ENCODE data around the gene IL32.

- TF ChIP-seq, protein P1, sequence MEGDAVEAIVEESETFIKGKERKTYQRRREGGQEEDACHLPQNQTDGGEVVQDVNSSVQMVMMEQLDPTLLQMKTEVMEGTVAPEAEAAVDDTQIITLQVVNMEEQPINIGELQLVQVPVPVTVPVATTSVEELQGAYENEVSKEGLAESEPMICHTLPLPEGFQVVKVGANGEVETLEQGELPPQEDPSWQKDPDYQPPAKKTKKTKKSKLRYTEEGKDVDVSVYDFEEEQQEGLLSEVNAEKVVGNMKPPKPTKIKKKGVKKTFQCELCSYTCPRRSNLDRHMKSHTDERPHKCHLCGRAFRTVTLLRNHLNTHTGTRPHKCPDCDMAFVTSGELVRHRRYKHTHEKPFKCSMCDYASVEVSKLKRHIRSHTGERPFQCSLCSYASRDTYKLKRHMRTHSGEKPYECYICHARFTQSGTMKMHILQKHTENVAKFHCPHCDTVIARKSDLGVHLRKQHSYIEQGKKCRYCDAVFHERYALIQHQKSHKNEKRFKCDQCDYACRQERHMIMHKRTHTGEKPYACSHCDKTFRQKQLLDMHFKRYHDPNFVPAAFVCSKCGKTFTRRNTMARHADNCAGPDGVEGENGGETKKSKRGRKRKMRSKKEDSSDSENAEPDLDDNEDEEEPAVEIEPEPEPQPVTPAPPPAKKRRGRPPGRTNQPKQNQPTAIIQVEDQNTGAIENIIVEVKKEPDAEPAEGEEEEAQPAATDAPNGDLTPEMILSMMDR (IDR thresholded peaks at IDR 0.05): no peak
- TF ChIP-seq POLR2A (IDR thresholded peaks at IDR 0.05): no peak
These were observed 31.8 kb downstream of the IL32 start for GRCh38 chr16:3097266-3097665.
